Esophagus muscularis mucosa (tissue), 4 donors: Measurements from ENCODE around the gene LETM1. TPM values are rescaled to one million over a fixed set of nuclear protein-coding genes. Genes with fewer than 3 reads are reported as not detected.

ENCODE experiments used
- DNase-seq: peaks from one replicate; pipeline ENCODE4 v3.0.0-alpha.2; 2017; ENCODE audit errors: extremely low spot score
- H3K27ac ChIP-seq, 4 donors: fragments of 200-600 bp; sonication (generic); replicated peaks in 1 of 4; 1 replicate in 3 of 4; 2 replicates in 1 of 4; pipeline ENCODE4 v1.5.1; 2016 to 2019; ENCODE audit warnings: mild to moderate bottlenecking in 1 of 4
- H3K27me3 ChIP-seq, 4 donors: fragments of 200-600 bp; sonication (generic); one replicate each; pipeline versions ENCODE4 v1.5.1 to v1.6.0; 2016 to 2019
- H3K36me3 ChIP-seq, 4 donors: fragments of 200-600 bp; sonication (generic); one replicate each; pipeline ENCODE4 v1.5.1; 2016 to 2019
- H3K4me1 ChIP-seq, 4 donors: fragments of 200-600 bp; sonication (generic); one replicate each; pipeline ENCODE4 v1.5.1; 2016 to 2019
- H3K4me3 ChIP-seq, 4 donors: fragments of 200-600 bp; sonication (generic); 1 replicate in 2 of 4; 2 replicates in 2 of 4; pipeline ENCODE4 v1.5.1; 2016 to 2019; ENCODE audit warnings: mild to moderate bottlenecking in 4 of 4, moderate library complexity in 1 of 4
- H3K9me3 ChIP-seq, 4 donors: fragments of 200-600 bp; sonication (generic); 1 replicate in 3 of 4; 2 replicates in 1 of 4; pipeline ENCODE4 v1.5.1; 2016 to 2019
- CTCF ChIP-seq, 3 experiments: fragments of 200-600 bp in 2 of 3; fragments of 450-650 bp in 1 of 3; sonication (generic) in 2 of 3; IDR thresholded peaks; one replicate each; pipeline ENCODE4 v1.5.1; 2017 to 2019; ENCODE audit warnings: antibody characterized with exemption in 3 of 3, mild to moderate bottlenecking in 2 of 3, moderate library complexity in 1 of 3
- EP300 ChIP-seq: sonication (generic); formaldehyde crosslinking; IDR thresholded peaks from one replicate; pipeline ENCODE4 v1.6.1; 2017; ENCODE audit warnings: antibody characterized with exemption
- POLR2A ChIP-seq: fragments of 450-650 bp; IDR thresholded peaks from one replicate; pipeline ENCODE4 v1.6.1; 2017; ENCODE audit warnings: antibody characterized with exemption, moderate library complexity, mild to moderate bottlenecking, low read depth
- POLR2AphosphoS5 ChIP-seq, 2 donors: sonication (generic); formaldehyde crosslinking; IDR thresholded peaks; one replicate each; pipeline ENCODE4 v1.6.1; 2017; ENCODE audit warnings: antibody characterized with exemption in 2 of 2
- WGBS: methylation state at CpG from one replicate; pipeline ENCODE4 v1.1.5; 2018; 5-methylcytosine and 5-hydroxymethylcytosine counted together
- intact Hi-C: fragments of 100-400 bp; cut with DNase I; formaldehyde crosslinking; loops from one replicate; pipeline ENCODE4 v1.15.1; 2023
- total RNA-seq, 4 donors: library from RNA; depleted of rRNA; stranded (reverse); fragments of >200 nt; gene quantifications; one replicate each; pipeline versions ENCODE4 v1.1.0 to v1.2.1, GENCODE V29; 2016

Gene LETM1
- total RNA-seq, 4 donors from 2014 or later: 23.7 to 34.7 (median 33.3) TPM

DNA sequence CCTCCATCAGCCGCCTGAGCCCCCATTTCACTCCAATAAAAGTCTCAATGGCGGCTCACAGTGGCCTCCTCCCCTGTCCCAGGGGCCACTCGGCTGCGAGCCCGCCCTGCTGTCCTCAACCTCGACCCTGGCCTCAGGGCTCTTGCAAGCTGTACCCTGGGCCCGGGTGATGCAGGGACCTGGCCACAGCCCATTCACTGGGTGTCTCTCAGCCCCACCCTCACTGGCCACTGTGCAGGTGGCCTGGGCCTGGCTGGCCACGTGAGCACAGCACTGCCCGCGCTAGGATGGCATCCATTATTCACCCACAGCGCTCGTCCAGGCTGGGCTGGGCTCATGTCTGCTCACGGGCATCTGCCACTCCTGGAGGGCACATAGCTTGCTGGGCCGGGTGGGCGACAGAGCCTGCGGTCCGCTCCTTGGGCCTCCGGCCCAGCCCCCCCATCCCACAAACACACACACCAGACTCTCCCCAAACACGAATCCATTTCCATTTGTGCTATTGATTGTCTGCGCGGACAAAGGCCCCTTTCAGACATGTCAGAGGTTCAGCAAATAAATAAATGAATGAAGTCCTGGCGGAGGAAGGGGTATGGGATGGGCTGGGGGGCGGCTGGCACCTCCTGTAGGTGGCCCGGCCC, 79.3 kb downstream of the LETM1 start:
- peaks cover 0 to 39% (median 0%) of the 10 kb centered on the region in 4 donors for H3K27me3 ChIP-seq
- H3K9me3 ChIP-seq: no peaks in the 10 kb centered on the region
- H3K4me3 ChIP-seq: no peak overlapping the region
- no peaks in the 10 kb centered on the region for H3K36me3 ChIP-seq
- DNase-seq: no peak
- WGBS: 86% methylated on average over 17 of the region's 24 CpGs
- TF ChIP-seq CTCF (IDR thresholded peaks at IDR 0.05) (no peak), POLR2A (no peak), POLR2AphosphoS5 (IDR thresholded peaks at IDR 0.05) (no peak), EP300 (no peak)
- no peaks in the 10 kb centered on the region for H3K4me1 ChIP-seq
- intact Hi-C loops: no loop called here
- H3K27ac ChIP-seq: no peak overlapping the region

DNA sequence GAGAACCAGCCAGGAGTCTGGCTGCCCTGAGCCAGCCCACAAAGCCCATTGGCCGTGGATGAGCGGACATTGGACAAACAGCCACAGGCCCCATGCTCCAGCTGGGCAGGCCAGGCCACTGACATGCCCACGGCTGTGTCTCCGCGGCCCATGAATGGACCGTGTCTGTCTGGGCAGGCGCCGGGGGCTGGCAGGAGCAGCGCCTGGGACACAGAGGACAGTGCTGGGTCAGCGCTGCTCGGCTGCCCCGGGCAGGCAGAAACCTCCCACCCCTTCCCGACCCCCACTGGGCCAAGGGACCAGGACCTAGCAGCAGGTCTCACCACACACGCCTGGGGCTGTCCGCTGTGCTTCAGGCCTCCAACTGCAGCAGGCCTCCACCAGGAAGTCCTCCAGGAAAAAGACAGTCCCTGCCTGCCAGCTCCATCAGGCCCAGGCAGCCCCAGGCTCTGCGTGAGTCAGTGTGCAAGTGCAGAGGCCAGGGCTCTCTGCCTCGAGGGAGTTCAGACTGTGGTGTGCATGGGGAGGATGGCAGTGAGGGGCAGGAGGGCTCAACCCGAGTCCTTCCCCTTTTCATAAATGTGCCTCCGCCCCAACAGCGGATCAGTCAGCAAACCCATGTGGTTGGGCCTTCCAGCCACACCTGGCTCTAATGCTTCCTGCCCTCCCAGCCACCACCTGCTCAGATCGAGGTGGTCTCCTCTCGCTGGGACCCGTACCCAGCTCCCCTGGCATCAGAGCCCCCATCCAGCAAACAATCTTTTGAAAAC, 80.0 kb downstream of the LETM1 start:
- no peak for TF ChIP-seq POLR2AphosphoS5 (IDR thresholded peaks at IDR 0.05)
- no peak for TF ChIP-seq EP300
- no peak for TF ChIP-seq CTCF (IDR thresholded peaks at IDR 0.05)
- no peak for TF ChIP-seq POLR2A
- Histone ChIP-seq H3K36me3 (no peaks in the 10 kb centered on the region), H3K9me3 (no peaks in the 10 kb centered on the region), H3K4me1 (no peaks in the 10 kb centered on the region), H3K27me3 (peaks cover 0 to 47% (median 0%) of the 10 kb centered on the region in 4 donors), H3K4me3 (no peak overlapping the region), H3K27ac (no peak overlapping the region)
- no peak for DNase-seq
- intact Hi-C loops: no loop called here
- WGBS: 54% methylated on average over 3 of the region's 23 CpGs

DNA sequence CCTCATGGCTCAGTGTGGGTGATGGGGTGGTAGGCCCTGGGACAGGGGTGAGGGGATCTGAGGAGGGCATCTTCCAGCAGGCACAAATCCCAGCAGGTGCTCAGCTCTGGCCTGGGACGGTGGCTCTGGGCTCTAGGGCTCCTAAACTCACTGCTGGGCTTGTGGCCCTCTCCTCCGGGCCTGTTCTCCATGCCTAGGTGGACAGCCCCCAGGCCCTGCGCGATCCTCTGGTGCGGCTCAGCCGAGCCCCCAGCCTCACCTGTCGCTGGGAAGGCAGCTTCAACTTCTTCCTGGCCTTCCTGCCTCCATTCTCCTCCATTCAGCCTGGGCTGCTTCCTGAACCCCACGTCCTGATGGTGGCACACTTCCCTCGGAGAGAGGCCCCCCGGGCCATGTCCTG, 82.2 kb downstream of the LETM1 start:
- no peak for DNase-seq
- Histone ChIP-seq H3K4me1 (no peaks in the 10 kb centered on the region), H3K27ac (no peak overlapping the region), H3K27me3 (peaks cover 0 to 57% (median 4%) of the 10 kb centered on the region in 4 donors), H3K4me3 (no peak overlapping the region), H3K36me3 (no peaks in the 10 kb centered on the region), H3K9me3 (no peaks in the 10 kb centered on the region)
- 84% methylated on average over 9 of the region's 10 CpGs for WGBS
- no peak for TF ChIP-seq POLR2A
- TF ChIP-seq CTCF (IDR thresholded peaks at IDR 0.05): no peak
- no peak for TF ChIP-seq POLR2AphosphoS5 (IDR thresholded peaks at IDR 0.05)
- no peak for TF ChIP-seq EP300
- intact Hi-C loops: no loop called here

DNA sequence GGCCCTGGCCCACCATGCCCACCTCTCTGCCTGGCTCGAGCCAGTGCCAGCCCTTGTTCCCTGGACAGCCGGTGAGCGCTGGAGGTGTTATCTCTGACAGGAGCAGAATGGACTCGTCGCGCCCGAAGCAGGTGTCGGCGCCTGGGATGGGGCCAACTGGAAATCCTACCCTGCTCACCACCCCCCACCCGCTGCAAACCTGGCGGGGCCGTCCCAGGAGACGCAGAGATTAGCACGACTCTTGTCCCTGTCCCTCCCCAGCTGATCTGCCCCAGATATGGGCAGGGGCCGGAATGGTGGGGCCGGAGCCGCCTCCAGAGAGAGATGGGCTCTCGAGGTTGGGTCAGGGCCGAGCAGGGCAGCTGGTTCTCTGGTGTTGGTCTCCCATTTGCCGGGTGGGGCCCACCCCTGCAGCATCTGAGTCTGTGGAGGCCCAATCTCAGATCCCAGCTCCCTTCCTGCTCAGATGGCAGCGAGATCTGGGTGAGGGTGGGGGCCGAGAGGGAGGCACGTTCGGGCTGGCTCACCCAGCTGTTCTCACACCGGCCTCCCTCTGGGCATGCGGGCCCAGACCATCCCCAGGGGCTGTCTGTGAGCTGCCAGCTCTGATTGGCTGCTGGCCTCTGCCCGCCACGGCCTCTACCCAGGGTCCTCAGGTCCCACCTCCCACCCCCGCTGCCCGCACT, 83.0 kb downstream of the LETM1 start:
- peaks cover 0 to 57% (median 8%) of the 10 kb centered on the region in 4 donors for H3K27me3 ChIP-seq
- H3K9me3 ChIP-seq: no peaks in the 10 kb centered on the region
- DNase-seq: no peak
- TF ChIP-seq POLR2A: no peak
- TF ChIP-seq POLR2AphosphoS5 (IDR thresholded peaks at IDR 0.05): no peak
- TF ChIP-seq EP300: no peak
- TF ChIP-seq CTCF (IDR thresholded peaks at IDR 0.05): no peak
- intact Hi-C loops: no loop called here
- H3K27ac ChIP-seq: no peak overlapping the region
- peaks cover 0 to 4% (median 2%) of the 10 kb centered on the region in 4 donors for H3K4me1 ChIP-seq
- no peak overlapping the region for H3K4me3 ChIP-seq
- WGBS: 95% methylated on average over 19 of the region's 30 CpGs
- no peaks in the 10 kb centered on the region for H3K36me3 ChIP-seq
